Heart left ventricle (tissue), 13 donors: ENCODE measurements around the gene MYO15B.

ENCODE experiments used
- CTCF ChIP-seq, 12 donors: fragments of 200-600 bp; sonication (generic) in 4 of 12; IDR thresholded peaks; one replicate each; pipeline versions ENCODE4 v1.5.0 to v1.8.0; 2018 to 2022; ENCODE audit warnings: antibody characterized with exemption in 12 of 12, mild to moderate bottlenecking in 5 of 12
- POLR2A ChIP-seq, 2 donors: fragments of 450-650 bp; IDR thresholded peaks; one replicate each; pipeline ENCODE4 v1.6.1; 2017; ENCODE audit warnings: antibody characterized with exemption in 2 of 2, mild to moderate bottlenecking in 2 of 2, moderate library complexity in 2 of 2
- donor health status: ischemic (EF 13 %, LVEDD 7.1; RV severe dilation, severe dysfunction).
- donor health status: DM: no; HTN: yes; CAD: no.
- donor health status: DM: no; HTN: no; CAD: no.
- donor health status: ischemic (EF 25% LVEDD 6.9; RV normal size, moderate dysfunction).
- donor health status: ischemic (EF 25% LVEDD 5.7; RV mildly dilated, moderate dysfunction).
- donor health status: ischemic (EF 35%, LVEDD 5.7; RV mildly dilated, moderate dysfunction).
- donor health status: nonischemic (EF 11% LVEDD 7.7; RV severe dilation, severe dysfunction).
- donor health status: DM: yes; HTN: yes; CAD: no.
- donor health status: PGD.
- donor health status: ischemic (EF 29% LVEDD 5.4; RV normal size, mild dysfunction).
- donor health status: nonischemic (EF 23%, LVEDD 6.1; RV moderate dilation, normal function).

- TF ChIP-seq CTCF (IDR thresholded peaks at IDR 0.05) (no peak), POLR2A (IDR thresholded peaks at IDR 0.05) (no peak)
These were observed 15.8 kb upstream of the MYO15B start for GRCh38 chr17:75571885-75572215.
